ENCODE results near the gene KSR2. TPM values are rescaled to one million over a fixed set of nuclear protein-coding genes. Genes with fewer than 3 reads are reported as not detected.
"Not testable (repeated sequence)": the region's sequence is repeated elsewhere in the genome, so short reads cannot be mapped to it uniquely, and the experiment has no call there.

Gene KSR2
- total RNA-seq, 4 donors from 2014 or later: 0.02 to 0.10 TPM; not detected in 2

DNA sequence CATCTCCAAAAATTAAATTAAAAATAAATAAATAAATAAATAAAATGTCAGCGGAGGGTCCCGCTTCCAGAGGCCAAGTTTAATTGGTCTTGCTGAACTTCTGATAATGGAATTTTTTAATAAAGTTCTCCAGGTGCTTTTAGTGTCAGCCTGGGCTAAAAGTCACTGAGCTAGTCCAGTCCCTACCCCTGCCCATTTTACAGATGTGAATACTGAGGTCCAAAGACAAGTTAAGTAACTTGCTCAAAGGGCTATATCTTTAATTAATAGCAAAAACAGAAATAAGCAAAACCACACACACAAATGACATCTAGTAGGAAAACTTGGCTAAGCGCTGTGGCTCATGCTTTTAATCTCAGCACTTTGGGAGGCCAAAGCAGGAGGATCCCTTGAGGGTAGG, 42.1 kb upstream of the KSR2 start:
- Histone ChIP-seq H3K4me1 (peaks cover 0 to under 1% of the 10 kb centered on the region in 2 donors), H3K27ac (no peak overlapping the region), H3K36me3 (no peaks in the 10 kb centered on the region), H3K27me3 (no peaks in the 10 kb centered on the region), H3K4me3 (no peak overlapping the region), H3K9me3 (no peaks in the 10 kb centered on the region)
- intact Hi-C loops (cut with DNase I; ENCODE audit: low total_unique reads): loop anchor here (10.0 kb wide), 1 partner anchor 94 kb away; the partner anchor contains the start of gene VSIG10
- DNase-seq (no peak), ATAC-seq (no peak)
- TF ChIP-seq, protein P1, sequence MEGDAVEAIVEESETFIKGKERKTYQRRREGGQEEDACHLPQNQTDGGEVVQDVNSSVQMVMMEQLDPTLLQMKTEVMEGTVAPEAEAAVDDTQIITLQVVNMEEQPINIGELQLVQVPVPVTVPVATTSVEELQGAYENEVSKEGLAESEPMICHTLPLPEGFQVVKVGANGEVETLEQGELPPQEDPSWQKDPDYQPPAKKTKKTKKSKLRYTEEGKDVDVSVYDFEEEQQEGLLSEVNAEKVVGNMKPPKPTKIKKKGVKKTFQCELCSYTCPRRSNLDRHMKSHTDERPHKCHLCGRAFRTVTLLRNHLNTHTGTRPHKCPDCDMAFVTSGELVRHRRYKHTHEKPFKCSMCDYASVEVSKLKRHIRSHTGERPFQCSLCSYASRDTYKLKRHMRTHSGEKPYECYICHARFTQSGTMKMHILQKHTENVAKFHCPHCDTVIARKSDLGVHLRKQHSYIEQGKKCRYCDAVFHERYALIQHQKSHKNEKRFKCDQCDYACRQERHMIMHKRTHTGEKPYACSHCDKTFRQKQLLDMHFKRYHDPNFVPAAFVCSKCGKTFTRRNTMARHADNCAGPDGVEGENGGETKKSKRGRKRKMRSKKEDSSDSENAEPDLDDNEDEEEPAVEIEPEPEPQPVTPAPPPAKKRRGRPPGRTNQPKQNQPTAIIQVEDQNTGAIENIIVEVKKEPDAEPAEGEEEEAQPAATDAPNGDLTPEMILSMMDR (IDR thresholded peaks at IDR 0.05 in 4 of 5, conservative IDR thresholded peaks at IDR 0.05 in 1 of 5): no peak
- no peak for TF ChIP-seq POLR2A (IDR thresholded peaks at IDR 0.05)
- in situ Hi-C loops (cut with MboI; ENCODE audit: low sequenced_read_pairs in 4 of 4): no loop called here

DNA sequence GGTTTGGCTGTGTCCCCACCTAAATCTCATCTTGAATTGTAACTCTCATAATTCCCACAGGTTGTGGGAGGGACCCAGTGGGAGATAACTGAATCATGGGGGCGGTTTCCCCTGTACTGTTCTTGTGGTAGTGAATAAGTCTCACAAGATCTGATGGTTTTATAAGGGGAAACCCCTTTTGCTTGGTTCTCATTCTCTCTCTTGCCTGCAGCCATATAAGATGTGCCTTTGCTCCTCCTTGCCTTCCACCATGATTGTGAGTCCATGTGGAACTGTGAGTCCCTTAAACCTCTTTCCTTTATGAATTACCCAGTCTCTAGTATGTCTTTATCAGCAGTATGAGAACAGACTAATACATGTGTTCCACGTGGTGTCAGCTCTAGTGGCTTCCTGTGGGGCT, 31.0 kb upstream of the KSR2 start:
- intact Hi-C loops (cut with DNase I; ENCODE audit: low total_unique reads); H3K9me3 ChIP-seq; H3K4me3 ChIP-seq; H3K27me3 ChIP-seq; H3K27ac ChIP-seq; ATAC-seq; DNase-seq; H3K36me3 ChIP-seq; in situ Hi-C loops (cut with MboI; ENCODE audit: low sequenced_read_pairs in 4 of 4); H3K4me1 ChIP-seq: not testable (repeated sequence)

DNA sequence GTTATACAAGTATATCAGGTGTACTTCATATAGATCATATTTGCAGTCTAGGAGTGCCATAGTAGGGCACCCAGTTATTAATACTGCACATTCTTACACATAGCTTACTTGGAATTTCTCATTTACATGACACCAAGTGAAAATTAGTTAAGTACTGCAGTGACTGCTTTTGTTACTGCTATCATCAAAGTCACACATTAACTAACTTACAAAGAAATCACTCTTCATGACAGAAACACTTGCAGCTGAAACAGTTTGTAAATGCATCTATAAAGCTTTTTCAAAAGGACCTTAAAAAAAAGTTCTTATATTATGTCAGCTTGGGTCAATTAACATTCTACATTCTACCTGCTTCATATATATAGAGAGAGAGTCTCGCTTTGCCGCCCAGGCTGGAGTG, 29.9 kb upstream of the KSR2 start:
- no peak overlapping the region for H3K27ac ChIP-seq
- no peaks in the 10 kb centered on the region for H3K9me3 ChIP-seq
- no peaks in the 10 kb centered on the region for H3K4me1 ChIP-seq
- no peaks in the 10 kb centered on the region for H3K36me3 ChIP-seq
- ATAC-seq (no peak), DNase-seq (no peak)
- no peaks in the 10 kb centered on the region for H3K27me3 ChIP-seq
- TF ChIP-seq, protein P1 (IDR thresholded peaks at IDR 0.05 in 4 of 5, conservative IDR thresholded peaks at IDR 0.05 in 1 of 5): no peak
- no peak for TF ChIP-seq POLR2A (IDR thresholded peaks at IDR 0.05)
- intact Hi-C loops (cut with DNase I; ENCODE audit: low total_unique reads): no loop called here
- H3K4me3 ChIP-seq: no peak overlapping the region
- in situ Hi-C loops (cut with MboI; ENCODE audit: low sequenced_read_pairs in 4 of 4): no loop called here

DNA sequence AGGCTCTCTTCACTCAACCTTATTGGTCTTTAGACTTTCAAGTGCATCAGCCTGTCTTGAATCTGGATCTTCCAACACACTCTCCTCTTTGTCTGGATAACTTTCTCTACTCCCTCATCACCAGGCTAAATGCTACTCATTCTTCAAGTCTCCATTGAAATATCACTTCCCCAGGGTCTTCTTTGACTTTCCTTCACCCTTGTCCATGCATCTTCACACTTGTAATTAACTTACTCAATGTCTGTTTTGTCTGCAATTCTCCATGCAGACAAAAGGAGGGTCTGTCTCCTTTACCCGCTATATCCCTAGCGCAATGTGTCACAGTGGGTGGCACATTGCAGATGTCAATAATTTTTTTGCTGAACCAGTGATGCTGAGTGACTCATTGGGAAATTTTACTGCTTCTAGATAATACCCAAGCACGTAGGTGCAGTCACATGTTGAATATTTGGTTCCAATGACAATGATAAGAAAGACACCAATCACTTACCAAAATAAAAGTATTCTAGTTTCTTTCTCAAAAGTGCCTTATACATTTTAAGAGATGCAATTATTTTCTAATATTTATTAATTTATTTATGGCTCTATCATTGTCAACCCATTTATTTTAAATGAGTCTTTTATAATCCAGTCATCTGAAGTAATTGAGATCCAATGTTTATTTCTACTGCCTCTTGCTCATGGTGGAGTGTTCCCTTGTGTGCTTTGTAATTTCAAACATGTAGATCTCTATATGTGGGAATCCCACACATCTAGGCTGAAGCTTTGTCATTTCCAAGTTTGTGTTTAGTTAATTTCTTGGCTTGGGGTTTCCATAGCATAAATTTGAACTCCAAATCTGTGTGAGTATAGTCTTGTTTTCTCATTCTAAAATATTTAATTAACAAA, 26.0 kb upstream of the KSR2 start:
- H3K4me1 ChIP-seq: no peaks in the 10 kb centered on the region
- DNase-seq: no peak
- no peak for ATAC-seq
- no peaks in the 10 kb centered on the region for H3K27me3 ChIP-seq
- intact Hi-C loops (cut with DNase I; ENCODE audit: low total_unique reads) (no loop called here), in situ Hi-C loops (cut with MboI; ENCODE audit: low sequenced_read_pairs in 4 of 4) (no loop called here)
- H3K36me3 ChIP-seq: no peaks in the 10 kb centered on the region
- TF ChIP-seq, protein P1 (IDR thresholded peaks at IDR 0.05 in 4 of 5, conservative IDR thresholded peaks at IDR 0.05 in 1 of 5): no peak
- no peak for TF ChIP-seq POLR2A (IDR thresholded peaks at IDR 0.05)
- no peaks in the 10 kb centered on the region for H3K9me3 ChIP-seq
- no peak overlapping the region for H3K4me3 ChIP-seq
- H3K27ac ChIP-seq: no peak overlapping the region

DNA sequence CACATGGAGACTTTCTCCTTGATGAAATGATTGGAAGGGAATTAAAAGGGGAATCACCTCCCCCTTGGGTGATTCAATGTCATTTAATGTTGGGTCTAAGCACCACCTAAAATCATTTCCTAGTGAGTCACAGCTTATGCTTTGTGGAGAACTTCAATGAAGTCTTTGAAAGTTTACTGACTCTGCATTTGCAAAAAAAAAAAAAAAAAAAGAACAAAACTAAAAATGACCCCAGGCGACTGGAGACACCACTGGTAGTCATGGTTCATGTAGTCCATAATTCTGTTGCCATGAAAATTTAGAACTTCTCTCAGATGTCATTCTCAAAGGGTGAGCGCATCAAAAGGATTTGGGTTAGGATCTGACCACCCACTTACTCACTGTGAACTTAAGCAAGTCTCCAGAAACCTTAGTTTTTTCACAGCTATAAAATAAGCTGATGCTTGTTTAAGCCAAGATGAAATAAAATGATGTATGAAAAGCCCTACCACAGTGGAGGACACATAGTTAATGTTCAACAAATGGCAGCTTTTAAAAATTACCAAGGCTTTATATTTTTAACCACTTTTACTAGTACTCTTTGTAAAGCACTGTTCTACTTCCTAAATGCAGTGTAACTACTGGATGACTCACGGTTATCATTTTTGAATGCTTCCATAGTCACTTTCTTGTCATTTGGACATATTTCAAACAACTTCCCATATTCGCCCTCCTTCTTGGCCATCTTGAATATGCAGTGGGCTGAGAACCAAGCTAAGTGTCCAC, 18.1 kb upstream of the KSR2 start:
- Histone ChIP-seq H3K36me3 (no peaks in the 10 kb centered on the region), H3K9me3 (no peaks in the 10 kb centered on the region), H3K27me3 (no peaks in the 10 kb centered on the region), H3K27ac (no peak overlapping the region), H3K4me3 (no peak overlapping the region), H3K4me1 (no peaks in the 10 kb centered on the region)
- ATAC-seq (no peak), DNase-seq (no peak)
- intact Hi-C loops (cut with DNase I; ENCODE audit: low total_unique reads) (no loop called here), in situ Hi-C loops (cut with MboI; ENCODE audit: low sequenced_read_pairs in 4 of 4) (no loop called here)
- TF ChIP-seq POLR2A (IDR thresholded peaks at IDR 0.05): no peak
- TF ChIP-seq, protein P1 (IDR thresholded peaks at IDR 0.05 in 4 of 5, conservative IDR thresholded peaks at IDR 0.05 in 1 of 5): no peak

Measured in gastrocnemius medialis (tissue), 4 donors.